Measurements from ENCODE around the gene IL12A.

DNA sequence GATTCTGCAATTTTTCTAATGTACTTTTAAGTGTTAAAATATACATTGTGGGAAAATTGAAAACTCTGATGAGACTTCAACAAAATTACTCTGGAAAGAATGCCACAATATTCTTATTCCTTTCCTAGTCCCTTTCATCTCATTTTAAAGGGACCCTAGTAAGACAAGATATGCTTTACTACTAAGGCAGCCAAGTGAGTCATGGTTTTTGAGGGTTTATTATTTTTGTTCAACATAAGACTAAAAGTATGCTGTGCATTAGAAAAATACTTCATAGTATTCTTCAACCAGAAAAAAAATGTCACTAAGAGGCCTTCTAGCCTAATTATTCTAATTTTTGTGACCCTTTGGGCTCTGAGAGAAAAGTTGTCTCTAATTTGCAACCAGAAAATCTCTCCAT, 7.4 kb downstream of the IL12A start:
- no peak for TF ChIP-seq FOXM1 (IDR thresholded peaks at IDR 0.05; ENCODE audit: low read depth, low read length)
- no peak for TF ChIP-seq RCOR1 (conservative IDR thresholded peaks at IDR 0.05; ENCODE audit: low read depth, low read length)
- no peak for TF ChIP-seq POLR2A (IDR thresholded peaks at IDR 0.05; ENCODE audit: low read depth, low read length)
- TF ChIP-seq, protein P1, sequence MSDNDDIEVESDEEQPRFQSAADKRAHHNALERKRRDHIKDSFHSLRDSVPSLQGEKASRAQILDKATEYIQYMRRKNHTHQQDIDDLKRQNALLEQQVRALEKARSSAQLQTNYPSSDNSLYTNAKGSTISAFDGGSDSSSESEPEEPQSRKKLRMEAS (IDR thresholded peaks at IDR 0.05; ENCODE audit: low read depth, low read length) = no peak
- TF ChIP-seq JUNB (IDR thresholded peaks at IDR 0.05) = no peak
- TF ChIP-seq EZH2 (IDR thresholded peaks at IDR 0.05; ENCODE audit: borderline replicate concordance, control insufficient read depth, low read depth, low read length) = no peak
- TF ChIP-seq CTCF (IDR thresholded peaks at IDR 0.05 in 2 of 3, conservative IDR thresholded peaks at IDR 0.05 in 1 of 3; ENCODE audit: control insufficient read depth in 2 of 3, extremely low read depth in 1 of 3, insufficient read depth in 1 of 3, low read depth in 3 of 3, low read length in 3 of 3) = no peak
- TF ChIP-seq NFXL1 (IDR thresholded peaks at IDR 0.05; ENCODE audit: borderline replicate concordance) = no peak
- TF ChIP-seq TCF7 (IDR thresholded peaks at IDR 0.05; ENCODE audit: borderline replicate concordance) = no peak
